ENCODE measurements around the gene MRPS26. TPM values are rescaled to one million over a fixed set of nuclear protein-coding genes. Genes with fewer than 3 reads are reported as not detected.
"Not testable (repeated sequence)": the region's sequence is repeated elsewhere in the genome, so short reads cannot be mapped to it uniquely, and the experiment has no call there.

The MRPS26 gene
- total RNA-seq, 3 donors from 2014 or later, result 34.4 to 50.8 (median 44.9) TPM

- DNase-seq (ENCODE audit: low spot score in 2 of 2), result no peak
- no peaks in the 10 kb centered on the region for H3K4me1 ChIP-seq
- TF ChIP-seq, protein P1, sequence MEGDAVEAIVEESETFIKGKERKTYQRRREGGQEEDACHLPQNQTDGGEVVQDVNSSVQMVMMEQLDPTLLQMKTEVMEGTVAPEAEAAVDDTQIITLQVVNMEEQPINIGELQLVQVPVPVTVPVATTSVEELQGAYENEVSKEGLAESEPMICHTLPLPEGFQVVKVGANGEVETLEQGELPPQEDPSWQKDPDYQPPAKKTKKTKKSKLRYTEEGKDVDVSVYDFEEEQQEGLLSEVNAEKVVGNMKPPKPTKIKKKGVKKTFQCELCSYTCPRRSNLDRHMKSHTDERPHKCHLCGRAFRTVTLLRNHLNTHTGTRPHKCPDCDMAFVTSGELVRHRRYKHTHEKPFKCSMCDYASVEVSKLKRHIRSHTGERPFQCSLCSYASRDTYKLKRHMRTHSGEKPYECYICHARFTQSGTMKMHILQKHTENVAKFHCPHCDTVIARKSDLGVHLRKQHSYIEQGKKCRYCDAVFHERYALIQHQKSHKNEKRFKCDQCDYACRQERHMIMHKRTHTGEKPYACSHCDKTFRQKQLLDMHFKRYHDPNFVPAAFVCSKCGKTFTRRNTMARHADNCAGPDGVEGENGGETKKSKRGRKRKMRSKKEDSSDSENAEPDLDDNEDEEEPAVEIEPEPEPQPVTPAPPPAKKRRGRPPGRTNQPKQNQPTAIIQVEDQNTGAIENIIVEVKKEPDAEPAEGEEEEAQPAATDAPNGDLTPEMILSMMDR (IDR thresholded peaks at IDR 0.05), result no peak
- TF ChIP-seq POLR2A (IDR thresholded peaks at IDR 0.05) (no peak), POLR2AphosphoS5 (IDR thresholded peaks at IDR 0.05) (no peak)
- H3K27ac ChIP-seq, result no peak overlapping the region
- H3K27me3 ChIP-seq, result no peaks in the 10 kb centered on the region
- no peaks in the 10 kb centered on the region for H3K9me3 ChIP-seq
- H3K36me3 ChIP-seq, result peaks cover 14% of the 10 kb centered on the region
- H3K4me3 ChIP-seq, result no peak overlapping the region
- intact Hi-C loops (cut with DNase I; ENCODE audit: low total_unique reads), result no loop called here
Observed at GRCh38 chr20:3021327-3021726, 24.5 kb upstream of the MRPS26 start.

DNA sequence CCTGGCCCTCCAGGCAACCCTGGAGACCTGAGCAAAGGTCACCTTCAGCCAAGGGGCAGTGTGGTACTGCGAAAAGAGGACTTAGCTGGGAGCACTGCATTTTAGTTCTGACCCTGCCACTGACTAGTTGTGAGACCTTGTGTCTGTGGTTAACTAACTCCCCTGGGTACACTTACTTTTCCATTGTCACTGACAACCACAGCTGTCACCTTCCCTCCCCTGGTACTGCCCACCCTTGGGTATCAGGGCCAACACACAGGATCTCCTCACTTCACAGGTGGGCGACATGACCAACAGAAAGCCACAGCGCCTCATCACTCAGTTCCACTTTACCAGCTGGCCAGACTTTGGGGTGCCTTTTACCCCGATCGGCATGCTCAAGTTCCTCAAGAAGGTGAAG, 24.1 kb upstream of the MRPS26 start:
- Histone ChIP-seq H3K9me3 (no peaks in the 10 kb centered on the region), H3K4me3 (no peak overlapping the region), H3K36me3 (peaks cover 16% of the 10 kb centered on the region), H3K27ac (no peak overlapping the region), H3K4me1 (no peaks in the 10 kb centered on the region), H3K27me3 (no peaks in the 10 kb centered on the region)
- intact Hi-C loops (cut with DNase I; ENCODE audit: low total_unique reads), result no loop called here
- no peak for DNase-seq (ENCODE audit: low spot score in 2 of 2)
- no peak for TF ChIP-seq POLR2A (IDR thresholded peaks at IDR 0.05)
- TF ChIP-seq, protein P1 (IDR thresholded peaks at IDR 0.05), result no peak
- TF ChIP-seq POLR2AphosphoS5 (IDR thresholded peaks at IDR 0.05), result no peak

DNA sequence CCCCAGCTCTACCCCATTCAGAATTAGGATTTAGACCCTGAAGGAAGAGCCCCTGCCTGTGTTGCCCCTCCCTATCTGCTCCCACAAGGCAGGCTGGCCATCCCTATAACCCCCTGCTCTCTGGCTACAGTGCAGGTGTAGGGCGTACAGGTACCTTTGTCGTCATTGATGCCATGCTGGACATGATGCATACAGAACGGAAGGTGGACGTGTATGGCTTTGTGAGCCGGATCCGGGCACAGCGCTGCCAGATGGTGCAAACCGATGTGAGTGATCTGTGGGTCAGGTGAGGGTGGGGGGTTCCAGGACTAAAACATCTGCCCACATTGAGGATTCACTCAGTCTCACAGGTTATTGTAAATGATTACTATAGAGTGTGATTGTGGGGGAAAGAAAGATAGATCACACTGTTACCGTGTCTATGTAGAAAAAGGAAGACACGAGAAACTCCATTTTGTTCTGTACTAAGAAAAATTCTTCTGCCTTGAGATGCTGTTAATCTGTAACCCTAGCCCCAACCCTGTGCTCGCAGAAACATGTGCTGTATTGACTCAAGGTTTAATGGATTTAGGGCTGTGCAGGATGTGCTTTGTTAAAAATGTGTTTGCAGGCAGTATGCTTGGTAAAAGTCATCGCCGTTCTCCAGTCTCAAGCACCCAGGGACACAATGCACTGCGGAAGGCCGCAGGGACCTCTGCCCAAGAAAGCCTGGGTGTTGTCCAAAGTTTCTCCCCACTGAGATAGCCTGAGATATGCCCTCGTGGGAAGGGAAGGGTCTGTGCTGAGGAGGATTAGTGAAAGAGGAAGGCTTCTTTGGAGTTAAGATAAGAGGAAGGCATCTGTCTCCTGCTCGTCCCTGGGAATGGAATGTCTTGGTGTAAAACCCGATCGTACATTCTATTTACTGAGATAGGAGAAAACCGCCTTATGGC, 23.0 kb upstream of the MRPS26 start:
- H3K4me1 ChIP-seq; H3K27me3 ChIP-seq; H3K4me3 ChIP-seq; H3K27ac ChIP-seq; DNase-seq (ENCODE audit: low spot score in 2 of 2); H3K9me3 ChIP-seq; intact Hi-C loops (cut with DNase I; ENCODE audit: low total_unique reads): not testable (repeated sequence)
- peaks cover 23% of the 10 kb centered on the region for H3K36me3 ChIP-seq

DNA sequence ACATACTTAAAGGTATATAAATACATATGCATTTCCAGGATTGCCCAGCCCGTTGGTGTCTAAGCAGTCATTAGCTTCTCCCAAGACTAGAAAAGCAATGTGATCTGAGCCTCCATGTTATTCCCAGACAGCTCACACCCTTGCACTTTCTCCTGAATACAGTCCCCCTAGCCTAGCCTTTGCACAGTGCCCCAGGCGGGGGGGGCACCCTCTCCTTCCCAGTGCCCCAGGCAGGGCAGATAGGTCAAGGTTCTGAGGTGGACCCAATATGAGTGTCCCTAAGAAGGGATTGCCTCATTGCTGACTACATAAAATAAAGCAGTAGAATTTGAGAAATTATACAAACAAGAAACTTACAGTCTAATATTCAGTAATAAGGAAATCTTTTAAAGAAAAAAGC, 17.9 kb upstream of the MRPS26 start:
- H3K4me1 ChIP-seq, result no peaks in the 10 kb centered on the region
- DNase-seq (ENCODE audit: low spot score in 2 of 2), result no peak
- no peaks in the 10 kb centered on the region for H3K9me3 ChIP-seq
- no peaks in the 10 kb centered on the region for H3K27me3 ChIP-seq
- peaks cover 15% of the 10 kb centered on the region for H3K36me3 ChIP-seq
- H3K4me3 ChIP-seq, result no peak overlapping the region
- TF ChIP-seq POLR2A (IDR thresholded peaks at IDR 0.05), result no peak
- TF ChIP-seq POLR2AphosphoS5 (IDR thresholded peaks at IDR 0.05), result no peak
- TF ChIP-seq, protein P1 (IDR thresholded peaks at IDR 0.05), result no peak
- intact Hi-C loops (cut with DNase I; ENCODE audit: low total_unique reads), result no loop called here
- no peak overlapping the region for H3K27ac ChIP-seq

- Histone ChIP-seq H3K27ac (no peak overlapping the region), H3K36me3 (peaks cover 8% of the 10 kb centered on the region), H3K4me1 (no peaks in the 10 kb centered on the region), H3K4me3 (no peak overlapping the region), H3K27me3 (no peaks in the 10 kb centered on the region), H3K9me3 (no peaks in the 10 kb centered on the region)
- intact Hi-C loops (cut with DNase I; ENCODE audit: low total_unique reads), result no loop called here
- no peak for DNase-seq (ENCODE audit: low spot score in 2 of 2)
- TF ChIP-seq POLR2A (IDR thresholded peaks at IDR 0.05) (no peak), POLR2AphosphoS5 (IDR thresholded peaks at IDR 0.05) (no peak)
- TF ChIP-seq, protein P1 (IDR thresholded peaks at IDR 0.05), result no peak
Observed at GRCh38 chr20:3031524-3032147, 14.2 kb upstream of the MRPS26 start.

Data from breast epithelium (tissue), 4 donors.